ENCODE measurements around the gene NUP210. TPM values are rescaled to one million over a fixed set of nuclear protein-coding genes. Genes with fewer than 3 reads are reported as not detected.

The NUP210 gene
- polyA plus RNA-seq, 1 of the 3 experiments (the other 2 are of a cell fraction) = 1.8 TPM

GRCh38 chr3:13407926-13408325 lies 12.2 kb downstream of the NUP210 start (continued):
- TF ChIP-seq, protein P1, sequence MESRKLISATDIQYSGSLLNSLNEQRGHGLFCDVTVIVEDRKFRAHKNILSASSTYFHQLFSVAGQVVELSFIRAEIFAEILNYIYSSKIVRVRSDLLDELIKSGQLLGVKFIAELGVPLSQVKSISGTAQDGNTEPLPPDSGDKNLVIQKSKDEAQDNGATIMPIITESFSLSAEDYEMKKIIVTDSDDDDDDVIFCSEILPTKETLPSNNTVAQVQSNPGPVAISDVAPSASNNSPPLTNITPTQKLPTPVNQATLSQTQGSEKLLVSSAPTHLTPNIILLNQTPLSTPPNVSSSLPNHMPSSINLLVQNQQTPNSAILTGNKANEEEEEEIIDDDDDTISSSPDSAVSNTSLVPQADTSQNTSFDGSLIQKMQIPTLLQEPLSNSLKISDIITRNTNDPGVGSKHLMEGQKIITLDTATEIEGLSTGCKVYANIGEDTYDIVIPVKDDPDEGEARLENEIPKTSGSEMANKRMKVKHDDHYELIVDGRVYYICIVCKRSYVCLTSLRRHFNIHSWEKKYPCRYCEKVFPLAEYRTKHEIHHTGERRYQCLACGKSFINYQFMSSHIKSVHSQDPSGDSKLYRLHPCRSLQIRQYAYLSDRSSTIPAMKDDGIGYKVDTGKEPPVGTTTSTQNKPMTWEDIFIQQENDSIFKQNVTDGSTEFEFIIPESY (IDR thresholded peaks at IDR 0.05; ENCODE audit: borderline replicate concordance, low read depth) = no peak

GRCh38 chr3:13407475-13407874 lies 12.6 kb downstream of the NUP210 start:
- Histone ChIP-seq H3K9me2 (no peaks in the 10 kb centered on the region), H3K4me2 (no peak overlapping the region), H3K4me1 (ENCODE audit: control insufficient read depth in 1 of 2, insufficient read depth in 2 of 2, low read depth in 1 of 2, low read length in 1 of 2) (no peaks in the 10 kb centered on the region; a peak in 1 of 4 replicates), H3K9ac (no peak overlapping the region), H3K27ac (ENCODE audit: low read depth in 2 of 2, low read length in 1 of 2) (no peak overlapping the region), H3F3A (replicated peaks; ENCODE audit: insufficient read depth) (no peaks in the 10 kb centered on the region), H3K27me3 (ENCODE audit: insufficient read depth) (no peaks in the 10 kb centered on the region), H4K20me1 (ENCODE audit: insufficient read depth) (no peaks in the 10 kb centered on the region), H3K79me2 (ENCODE audit: insufficient read depth) (no peaks in the 10 kb centered on the region), H3K36me3 (replicated peaks in 1 of 2; ENCODE audit: control insufficient read depth in 1 of 2, insufficient read depth in 2 of 2, low read length in 1 of 2) (no peaks in the 10 kb centered on the region), H2AFZ (ENCODE audit: low read depth) (no peak overlapping the region), H3K4me3 (ENCODE audit: low read depth in 2 of 2, low read length in 1 of 2) (no peak overlapping the region), H3K9me3 (no peaks in the 10 kb centered on the region)
- ChIA-PET CTCF (interaction anchor here (1.3 to 1.8 kb wide), 3 partner anchors 10 to 17 kb away, joined by 4 to 11 read pairs (median 5); no protein-coding TSS in a partner anchor), POLR2A (no interaction called here)
- no peak for DNase-seq
- no peak for TF ChIP-seq CHD2 (IDR thresholded peaks at IDR 0.05; ENCODE audit: low read length, partially characterized antibody)
- TF ChIP-seq EP300 (IDR thresholded peaks at IDR 0.05; ENCODE audit: borderline replicate concordance in 1 of 2, low read depth in 1 of 2, low read length in 1 of 2) = no peak
- no peak for TF ChIP-seq ELF1 (IDR thresholded peaks at IDR 0.05)
- no peak for TF ChIP-seq SMC3 (IDR thresholded peaks at IDR 0.05; ENCODE audit: low read depth, low read length)
- TF ChIP-seq FOXM1 (IDR thresholded peaks at IDR 0.05; ENCODE audit: low read depth) = no peak
- TF ChIP-seq TAF1 (IDR thresholded peaks at IDR 0.05; ENCODE audit: borderline replicate concordance, low read depth, low read length) = no peak
- TF ChIP-seq EZH2phosphoT487 (IDR thresholded peaks at IDR 0.05; ENCODE audit: borderline replicate concordance, low read depth) = no peak
- TF ChIP-seq YY1 (IDR thresholded peaks at IDR 0.05; ENCODE audit: low read depth) = no peak
- TF ChIP-seq RFX5 (IDR thresholded peaks at IDR 0.05; ENCODE audit: low read length) = no peak
- no peak for TF ChIP-seq USF1 (IDR thresholded peaks at IDR 0.05; ENCODE audit: borderline replicate concordance, low read depth)
- no peak for TF ChIP-seq TCF12 (IDR thresholded peaks at IDR 0.05)
- no peak for TF ChIP-seq FOSL2 (IDR thresholded peaks at IDR 0.05; ENCODE audit: borderline replicate concordance, low read depth)
- WGBS (ENCODE audit: low lambda C conversion rate) = 80% methylated on average over 1 of the region's 1 CpG

- Histone ChIP-seq H3K9me2 (no peaks in the 10 kb centered on the region), H3K79me2 (ENCODE audit: insufficient read depth) (no peaks in the 10 kb centered on the region), H3K27me3 (ENCODE audit: insufficient read depth) (no peaks in the 10 kb centered on the region), H4K20me1 (ENCODE audit: insufficient read depth) (no peaks in the 10 kb centered on the region), H3K9ac (no peak overlapping the region), H3F3A (replicated peaks; ENCODE audit: insufficient read depth) (no peaks in the 10 kb centered on the region), H3K9me3 (no peaks in the 10 kb centered on the region), H2AFZ (ENCODE audit: low read depth) (no peak overlapping the region), H3K4me3 (ENCODE audit: low read depth in 2 of 2, low read length in 1 of 2) (no peak overlapping the region), H3K27ac (ENCODE audit: low read depth in 2 of 2, low read length in 1 of 2) (no peak overlapping the region), H3K36me3 (replicated peaks in 1 of 2; ENCODE audit: control insufficient read depth in 1 of 2, insufficient read depth in 2 of 2, low read length in 1 of 2) (no peaks in the 10 kb centered on the region), H3K4me2 (no peak overlapping the region), H3K4me1 (ENCODE audit: control insufficient read depth in 1 of 2, insufficient read depth in 2 of 2, low read depth in 1 of 2, low read length in 1 of 2) (no peaks in the 10 kb centered on the region; a peak in 1 of 4 replicates)
- TF ChIP-seq NRF1 (IDR thresholded peaks at IDR 0.05; ENCODE audit: low read depth, low read length) = no peak
- no peak for TF ChIP-seq YY1 (IDR thresholded peaks at IDR 0.05; ENCODE audit: low read depth)
- TF ChIP-seq GATA2 (CRISPR knock-in tag; IDR thresholded peaks at IDR 0.05) = no peak
- TF ChIP-seq ELF1 (IDR thresholded peaks at IDR 0.05) = no peak
- TF ChIP-seq TCF12 (IDR thresholded peaks at IDR 0.05) = no peak
- no peak for TF ChIP-seq MXI1 (IDR thresholded peaks at IDR 0.05; ENCODE audit: low read depth, low read length)
- TF ChIP-seq, protein P2, sequence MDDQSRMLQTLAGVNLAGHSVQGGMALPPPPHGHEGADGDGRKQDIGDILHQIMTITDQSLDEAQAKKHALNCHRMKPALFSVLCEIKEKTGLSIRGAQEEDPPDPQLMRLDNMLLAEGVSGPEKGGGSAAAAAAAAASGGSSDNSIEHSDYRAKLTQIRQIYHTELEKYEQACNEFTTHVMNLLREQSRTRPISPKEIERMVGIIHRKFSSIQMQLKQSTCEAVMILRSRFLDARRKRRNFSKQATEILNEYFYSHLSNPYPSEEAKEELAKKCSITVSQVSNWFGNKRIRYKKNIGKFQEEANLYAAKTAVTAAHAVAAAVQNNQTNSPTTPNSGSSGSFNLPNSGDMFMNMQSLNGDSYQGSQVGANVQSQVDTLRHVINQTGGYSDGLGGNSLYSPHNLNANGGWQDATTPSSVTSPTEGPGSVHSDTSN (IDR thresholded peaks at IDR 0.05) = no peak
- TF ChIP-seq GABPA (IDR thresholded peaks at IDR 0.05; ENCODE audit: low read depth) = no peak
- TF ChIP-seq, protein P1 (IDR thresholded peaks at IDR 0.05; ENCODE audit: borderline replicate concordance, low read depth) = no peak
- no peak for TF ChIP-seq TEAD4 (IDR thresholded peaks at IDR 0.05; ENCODE audit: borderline replicate concordance, insufficient read depth)
- TF ChIP-seq EZH2phosphoT487 (IDR thresholded peaks at IDR 0.05; ENCODE audit: borderline replicate concordance, low read depth) = no peak
- no peak for TF ChIP-seq FOXM1 (IDR thresholded peaks at IDR 0.05; ENCODE audit: low read depth)
- TF ChIP-seq MEF2A (IDR thresholded peaks at IDR 0.05; ENCODE audit: borderline replicate concordance, low read depth) = no peak
- 74% methylated on average over 2 of the region's 5 CpGs for WGBS (ENCODE audit: low lambda C conversion rate)
- CTCF ChIA-PET = interaction anchor here (0.6 to 1.5 kb wide), 6 partner anchors 11 to 478 kb away, joined by 3 to 7 read pairs (median 3); no protein-coding TSS in a partner anchor
- POLR2A ChIA-PET = no interaction called here
- no peak for DNase-seq
Measured at GRCh38 chr3:13406190-13406589, 13.9 kb downstream of the NUP210 start.

Measured in SK-N-SH (cell line).